Loucy (cell line): ENCODE measurements around the gene SOD1.
"Not testable (repeated sequence)": the region's sequence is repeated elsewhere in the genome, so short reads cannot be mapped to it uniquely, and the experiment has no call there.

Source experiments
- EZH2phosphoT487 ChIP-seq: fragments of 200-600 bp; IDR thresholded peaks from 2 replicates; pipeline ENCODE4 v1.6.1; 2018; ENCODE audit warnings: antibody characterized with exemption, mild to moderate bottlenecking, moderate library complexity, borderline replicate concordance
- TF ChIP-seq, protein P1 (sequence below): fragments of 200-600 bp; sonication (generic); conservative IDR thresholded peaks from 2 replicates; pipeline ENCODE4 v1.5.1; 2014; ENCODE audit warnings: mild to moderate bottlenecking, antibody characterized with exemption, low read length

DNA sequence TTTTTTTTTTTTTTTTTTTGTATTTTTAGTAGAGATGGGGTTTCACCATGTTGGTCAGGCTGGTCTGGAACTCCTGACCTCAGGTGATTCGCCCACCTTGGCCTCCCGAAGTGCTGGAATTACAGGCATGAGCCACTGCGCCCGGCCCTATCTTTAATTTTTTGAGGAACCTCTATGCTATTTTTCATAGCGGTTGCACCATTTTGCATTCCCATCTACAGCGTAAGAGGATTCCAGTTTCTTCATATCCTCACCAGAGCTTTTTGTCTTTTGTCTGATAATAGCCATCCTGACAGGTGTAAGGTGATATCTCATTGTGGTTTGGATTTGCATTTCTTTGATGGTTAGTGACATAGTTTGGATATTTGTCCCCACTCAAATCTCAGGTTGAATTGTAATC is 27.6 kb upstream of the SOD1 start:
- TF ChIP-seq, protein P1, sequence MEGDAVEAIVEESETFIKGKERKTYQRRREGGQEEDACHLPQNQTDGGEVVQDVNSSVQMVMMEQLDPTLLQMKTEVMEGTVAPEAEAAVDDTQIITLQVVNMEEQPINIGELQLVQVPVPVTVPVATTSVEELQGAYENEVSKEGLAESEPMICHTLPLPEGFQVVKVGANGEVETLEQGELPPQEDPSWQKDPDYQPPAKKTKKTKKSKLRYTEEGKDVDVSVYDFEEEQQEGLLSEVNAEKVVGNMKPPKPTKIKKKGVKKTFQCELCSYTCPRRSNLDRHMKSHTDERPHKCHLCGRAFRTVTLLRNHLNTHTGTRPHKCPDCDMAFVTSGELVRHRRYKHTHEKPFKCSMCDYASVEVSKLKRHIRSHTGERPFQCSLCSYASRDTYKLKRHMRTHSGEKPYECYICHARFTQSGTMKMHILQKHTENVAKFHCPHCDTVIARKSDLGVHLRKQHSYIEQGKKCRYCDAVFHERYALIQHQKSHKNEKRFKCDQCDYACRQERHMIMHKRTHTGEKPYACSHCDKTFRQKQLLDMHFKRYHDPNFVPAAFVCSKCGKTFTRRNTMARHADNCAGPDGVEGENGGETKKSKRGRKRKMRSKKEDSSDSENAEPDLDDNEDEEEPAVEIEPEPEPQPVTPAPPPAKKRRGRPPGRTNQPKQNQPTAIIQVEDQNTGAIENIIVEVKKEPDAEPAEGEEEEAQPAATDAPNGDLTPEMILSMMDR, result not testable (repeated sequence)
- not testable (repeated sequence) for TF ChIP-seq EZH2phosphoT487
